Measurements from ENCODE around the gene GPAM. TPM values are rescaled to one million over a fixed set of nuclear protein-coding genes. Genes with fewer than 3 reads are reported as not detected.

GPAM gene
- total RNA-seq, 1 experiment from 2014 or later: 16.0 TPM

DNA sequence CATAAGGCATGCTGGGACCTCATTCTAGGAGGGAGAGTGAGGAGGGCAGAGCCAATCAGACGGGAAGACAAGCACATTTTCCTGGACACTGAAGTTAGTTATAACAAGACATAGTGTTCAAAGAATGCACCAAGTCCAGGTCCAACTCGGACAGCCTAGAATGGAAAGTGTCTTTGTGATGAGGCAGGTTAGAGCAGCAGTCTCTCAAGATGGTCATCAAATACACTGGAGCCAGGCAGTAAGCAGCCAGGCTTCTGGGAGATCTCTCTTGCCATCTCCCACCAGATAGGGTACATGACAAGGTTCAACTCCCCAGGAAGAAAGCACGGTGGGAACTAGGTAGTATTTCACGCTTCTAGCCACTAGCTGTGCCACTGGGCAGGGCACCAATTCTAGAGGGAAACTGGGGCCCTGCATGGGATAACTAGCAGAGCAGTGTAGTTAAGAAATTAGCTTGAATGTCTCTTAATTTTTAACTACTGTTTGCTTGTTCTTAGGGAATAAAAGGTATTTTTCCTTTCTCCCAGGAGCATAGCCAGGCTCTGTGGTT lies 7.6 kb upstream of the GPAM start:
- Histone ChIP-seq H3K27ac (ENCODE audit: insufficient read length, low read depth, low read length) (no peak overlapping the region), H2BK5ac (ENCODE audit: insufficient read length, low read length) (no peak overlapping the region), H4K20me1 (ENCODE audit: control insufficient read depth, insufficient read depth, insufficient read length) (no peaks in the 10 kb centered on the region), H3K4ac (ENCODE audit: low read depth, low read length) (no peak overlapping the region), H2BK20ac (ENCODE audit: low read depth, low read length, poor library complexity, severe bottlenecking) (no peak overlapping the region), H3K9ac (ENCODE audit: extremely low read depth, insufficient read length, low read length) (no peak overlapping the region), H4K8ac (replicated peaks; ENCODE audit: insufficient read length, low read depth, low read length) (no peak overlapping the region), H2AFZ (ENCODE audit: low read length) (no peak overlapping the region), H3K23me2 (ENCODE audit: insufficient read length, low read depth, low read length, poor library complexity, severe bottlenecking) (no peaks in the 10 kb centered on the region), H2BK12ac (ENCODE audit: insufficient read length, low read depth, low read length) (no peak overlapping the region), H3K79me1 (ENCODE audit: insufficient read depth, low read depth, low read length, poor library complexity, severe bottlenecking) (no peaks in the 10 kb centered on the region), H3K18ac (ENCODE audit: insufficient read length, low read depth, low read length) (no peak overlapping the region), H3K9me3 (ENCODE audit: control insufficient read depth, low read depth, low read length) (no peaks in the 10 kb centered on the region), H4K5ac (ENCODE audit: insufficient read length, low read depth, low read length) (no peak overlapping the region), H3K4me1 (ENCODE audit: insufficient read depth, low read length) (no peaks in the 10 kb centered on the region), H2BK120ac (ENCODE audit: low read depth, low read length, poor library complexity, severe bottlenecking) (no peak overlapping the region), H3K79me2 (ENCODE audit: insufficient read depth, low read length) (no peaks in the 10 kb centered on the region), H3K4me2 (ENCODE audit: insufficient read depth, insufficient read length, low read length) (no peak overlapping the region), H3T11ph (ENCODE audit: low read length) (no peak overlapping the region), H3K23ac (ENCODE audit: insufficient read length, low read depth, low read length) (no peak overlapping the region), H2BK15ac (ENCODE audit: low read depth, low read length) (no peak overlapping the region), H3K14ac (ENCODE audit: insufficient read depth, low read length) (no peak overlapping the region), H3K56ac (ENCODE audit: insufficient read length, low read depth, low read length) (no peak overlapping the region), H3K27me3 (ENCODE audit: insufficient read depth, low read length) (no peaks in the 10 kb centered on the region), H2AK5ac (ENCODE audit: insufficient read length, low read length) (no peak overlapping the region), H4K91ac (ENCODE audit: insufficient read length, low read depth, low read length) (no peak overlapping the region)
- no peak for DNase-seq
- WGBS (ENCODE audit: extremely low coverage, insufficient read length, low lambda C conversion rate): no CpG with 5 or more reads among the region's 4 CpGs
- H3K27ac Mint-ChIP-seq: no peak overlapping the region
- H3K27me3 Mint-ChIP-seq (ENCODE audit: low read depth): peaks cover 15% of the 10 kb centered on the region
- H3K9me3 Mint-ChIP-seq: peaks cover 5 to 7% of the 10 kb centered on the region in 2 experiments; a peak in 3 of 5 replicates
- no peaks in the 10 kb centered on the region for H3K4me1 Mint-ChIP-seq
- H3K36me3 Mint-ChIP-seq (ENCODE audit: insufficient read depth in 1 of 3, low read depth in 3 of 3): no peaks in the 10 kb centered on the region; a peak in 1 of 7 replicates
- TF ChIP-seq, protein P1, sequence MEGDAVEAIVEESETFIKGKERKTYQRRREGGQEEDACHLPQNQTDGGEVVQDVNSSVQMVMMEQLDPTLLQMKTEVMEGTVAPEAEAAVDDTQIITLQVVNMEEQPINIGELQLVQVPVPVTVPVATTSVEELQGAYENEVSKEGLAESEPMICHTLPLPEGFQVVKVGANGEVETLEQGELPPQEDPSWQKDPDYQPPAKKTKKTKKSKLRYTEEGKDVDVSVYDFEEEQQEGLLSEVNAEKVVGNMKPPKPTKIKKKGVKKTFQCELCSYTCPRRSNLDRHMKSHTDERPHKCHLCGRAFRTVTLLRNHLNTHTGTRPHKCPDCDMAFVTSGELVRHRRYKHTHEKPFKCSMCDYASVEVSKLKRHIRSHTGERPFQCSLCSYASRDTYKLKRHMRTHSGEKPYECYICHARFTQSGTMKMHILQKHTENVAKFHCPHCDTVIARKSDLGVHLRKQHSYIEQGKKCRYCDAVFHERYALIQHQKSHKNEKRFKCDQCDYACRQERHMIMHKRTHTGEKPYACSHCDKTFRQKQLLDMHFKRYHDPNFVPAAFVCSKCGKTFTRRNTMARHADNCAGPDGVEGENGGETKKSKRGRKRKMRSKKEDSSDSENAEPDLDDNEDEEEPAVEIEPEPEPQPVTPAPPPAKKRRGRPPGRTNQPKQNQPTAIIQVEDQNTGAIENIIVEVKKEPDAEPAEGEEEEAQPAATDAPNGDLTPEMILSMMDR (conservative IDR thresholded peaks at IDR 0.05): no peak
- no peak overlapping the region for H3K4me3 Mint-ChIP-seq

Data from H9 (cell line).